HepG2 (cell line): ENCODE measurements around the gene COL4A3.

Experiments
- MYC ChIP-seq: sonication (generic); formaldehyde crosslinking; IDR thresholded peaks from 2 replicates; pipeline ENCODE4 v1.9.0; 2021; ENCODE audit warnings: missing genetic modification reagents, borderline replicate concordance
- NCOR1 ChIP-seq: fragments of 200-600 bp; sonication (generic); IDR thresholded peaks from 2 replicates; pipeline ENCODE4 v1.7.0; 2017; ENCODE audit warnings: antibody characterized with exemption, low read length, borderline replicate concordance
- ZNF564 ChIP-seq: sonication (generic); formaldehyde crosslinking; IDR thresholded peaks from 2 replicates; pipeline ENCODE4 v1.8.1; 2023; ENCODE audit warnings: mild to moderate bottlenecking, missing genetic modification reagents
- ZNF644 ChIP-seq: IDR thresholded peaks from 2 replicates; pipeline ENCODE4 v1.6.1; 2016; ENCODE audit warnings: low read depth

GRCh38 chr2:227326783-227327182, 162.4 kb downstream of the COL4A3 start:
- TF ChIP-seq MYC (CRISPR knock-in tag) (no peak), NCOR1 (no peak), ZNF564 (no peak), ZNF644 (CRISPR knock-in tag) (no peak)
